Vagina (tissue), 2 donors: ENCODE data around the gene TNNI2.

ENCODE experiments used
- CTCF ChIP-seq, 3 experiments: fragments of 450-650 bp in 2 of 3; fragments of 200-600 bp in 1 of 3; sonication (generic) in 1 of 3; IDR thresholded peaks; one replicate each; pipeline ENCODE4 v1.5.1; 2017 to 2019; ENCODE audit warnings: antibody characterized with exemption in 3 of 3, mild to moderate bottlenecking in 2 of 3, moderate library complexity in 2 of 3
- POLR2A ChIP-seq, 2 donors: fragments of 450-650 bp; IDR thresholded peaks; one replicate each; pipeline ENCODE4 v1.6.1; 2017; ENCODE audit warnings: antibody characterized with exemption in 2 of 2, mild to moderate bottlenecking in 2 of 2, moderate library complexity in 2 of 2
- POLR2AphosphoS5 ChIP-seq, 2 donors: sonication (generic); formaldehyde crosslinking; IDR thresholded peaks; one replicate each; pipeline ENCODE4 v1.9.0; 2017; ENCODE audit warnings: antibody characterized with exemption in 2 of 2, mild to moderate bottlenecking in 2 of 2, low read depth in 1 of 2; ENCODE audit not compliant: insufficient read depth in 1 of 2

DNA sequence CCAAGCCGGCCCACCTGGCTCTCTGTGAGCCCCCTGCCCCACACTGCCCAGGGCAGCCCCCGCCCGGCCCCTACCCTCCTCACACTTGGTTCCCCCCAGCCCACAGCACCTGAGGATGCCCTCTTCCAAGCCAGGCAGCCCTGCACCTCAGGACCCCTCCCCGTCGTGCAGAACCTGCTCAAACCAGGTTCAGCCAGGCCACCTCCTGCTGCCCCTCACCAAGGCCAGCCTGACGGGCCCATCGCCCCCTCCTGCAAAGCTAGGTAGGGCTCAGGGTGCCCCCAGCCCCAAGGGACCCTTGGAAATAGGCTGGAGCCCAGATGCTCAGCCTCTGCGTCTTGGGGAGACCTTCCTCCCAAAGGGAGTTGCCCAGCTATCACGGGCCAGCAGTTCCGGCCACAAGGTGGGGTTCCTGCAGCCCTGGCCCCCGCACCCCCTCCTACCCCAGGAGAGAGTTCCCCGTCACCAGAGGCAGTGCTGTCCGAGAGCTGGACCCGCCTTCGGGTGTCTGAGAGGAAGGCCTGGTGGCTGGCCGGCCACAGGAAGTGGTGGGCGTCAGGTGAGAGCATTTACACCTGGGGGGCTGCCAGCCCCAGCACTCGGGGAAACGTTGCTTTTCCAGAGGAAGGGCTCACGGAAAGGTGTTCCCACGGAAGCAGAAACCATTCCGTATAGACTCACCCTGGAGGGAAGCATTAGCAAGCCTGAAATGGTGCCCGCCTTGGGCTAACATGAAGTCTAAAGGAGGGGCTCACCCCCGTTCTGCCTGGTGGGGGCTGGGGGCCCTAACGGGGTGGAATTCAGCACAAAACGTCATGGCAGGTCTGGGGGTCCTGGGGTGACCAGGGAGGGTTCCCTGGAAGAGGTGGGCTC is 7.2 kb upstream of the TNNI2 start:
- TF ChIP-seq CTCF (IDR thresholded peaks at IDR 0.05) (no peak), POLR2A (IDR thresholded peaks at IDR 0.05) (no peak), POLR2AphosphoS5 (IDR thresholded peaks at IDR 0.05; ENCODE audit: insufficient read depth in 1 of 2, low read depth in 1 of 2) (no peak)
